Kidney (tissue), 22 donors: ENCODE measurements around the gene OR4A16. TPM values are rescaled to one million over a fixed set of nuclear protein-coding genes. Genes with fewer than 3 reads are reported as not detected.

Experiments used
- DNase-seq, 5 donors: peaks; one replicate each; pipeline ENCODE4 v3.0.0-alpha.2; 2013 to 2020
- FAIRE-seq: peaks from 2 replicates; lab custom pipeline; 2012; peaks lifted over from hg19 to GRCh38; lab: Jason Lieb, UNC
- H3K27ac ChIP-seq, 2 donors: one replicate each; pipeline ENCODE4 v1.7.0; 2013; ENCODE audit warnings: low read depth in 2 of 2, low read length in 2 of 2, inconsistent platforms in 1 of 2
- H3K27me3 ChIP-seq: one replicate; pipeline ENCODE4 v1.7.1; 2013; ENCODE audit warnings: low read length, inconsistent platforms; ENCODE audit not compliant: control insufficient read depth, insufficient read depth
- H3K36me3 ChIP-seq, 3 donors: one replicate each; pipeline versions ENCODE4 v1.7.0 to v1.7.1; 2013; ENCODE audit warnings: low read length in 3 of 3, control low read depth in 1 of 3, inconsistent platforms in 1 of 3; ENCODE audit not compliant: insufficient read depth in 3 of 3, control insufficient read depth in 2 of 3
- H3K4me1 ChIP-seq, 3 donors: one replicate each; pipeline versions ENCODE4 v1.7.0 to v1.7.1; 2013; ENCODE audit warnings: low read length in 3 of 3, inconsistent platforms in 1 of 3, low read depth in 1 of 3; ENCODE audit not compliant: control insufficient read depth in 2 of 3, insufficient read depth in 2 of 3
- H3K4me3 ChIP-seq, 3 donors: one replicate each; pipeline versions ENCODE4 v1.7.0 to v1.8.1; 2013; ENCODE audit warnings: low read length in 3 of 3, control low read depth in 1 of 3, inconsistent platforms in 1 of 3
- H3K9ac ChIP-seq, 3 donors: one replicate each; pipeline versions ENCODE4 v1.7.0 to v1.7.1; 2013; ENCODE audit warnings: low read length in 3 of 3, control low read depth in 1 of 3, inconsistent platforms in 1 of 3
- H3K9me3 ChIP-seq, 3 donors: one replicate each; pipeline versions ENCODE4 v1.7.0 to v1.7.1; 2013; ENCODE audit warnings: low read length in 3 of 3, control low read depth in 1 of 3, inconsistent platforms in 1 of 3; ENCODE audit not compliant: control insufficient read depth in 2 of 3, insufficient read depth in 1 of 3
- intact Hi-C: fragments of 100-400 bp; cut with DNase I; formaldehyde crosslinking; loops from one replicate; pipeline ENCODE4 v1.11.1; 2022
- long read RNA-seq, 10 donors: library from polyadenylated mRNA in 1 of 10; unstranded in 1 of 10; transcript quantifications; one replicate each; pipeline ENCODE4 v2.0.0 and lab custom pipeline, GENCODE V29; 2021 to 2026
- polyA plus RNA-seq: library from polyadenylated mRNA; stranded (reverse); fragments of 350-450 nt; fragmentation: Illumina TruSeq; extraction: RNeasy Lipid Tissue Mini Kit (QIAGEN cat#74804); gene quantifications from one replicate; pipeline ENCODE4 v1.2.3, GENCODE V29; 2014; ENCODE audit warnings: low read depth, low replicate concordance; ENCODE audit not compliant: insufficient read depth
- total RNA-seq: library from RNA; stranded (reverse); fragmentation: NEBNext Ultra II Directional; extraction: Animal tissue kit (Norgen Biotek cat#: 25700); gene quantifications from one replicate; pipeline ENCODE4 v1.2.1, GENCODE V29; 2021
- TF ChIP-seq, protein P1 (sequence below): IDR thresholded peaks from 3 replicates; pipeline ENCODE4 v1.5.1; 2012; ENCODE audit warnings: mild to moderate bottlenecking, moderate library complexity, borderline replicate concordance; ENCODE audit not compliant: insufficient read depth; ENCODE audit errors: extremely low read depth
- donor health status: control.
- donor health status: control.
- donor health status: control.
- donor health status: control.
- donor health status: control.
- donor health status: DM: yes; HTN: yes; CAD: no.
- donor health status: Normal renal cell carcinoma (clear cell type).

The OR4A16 gene
- not detected for total RNA-seq
- not detected for polyA plus RNA-seq
- long read RNA-seq, donor 1, result 0 reads
- long read RNA-seq, donor 2, result 0 reads
- long read RNA-seq, donor 3, result 0 reads
- long read RNA-seq, donor 4, result 0 reads
- long read RNA-seq, donor 5, result 0 reads
- long read RNA-seq, donor 6, result 0 reads
- long read RNA-seq, donor 7, result 0 reads
- long read RNA-seq, donor 8, result 0 reads
- long read RNA-seq, donor 9, result 0 reads
- long read RNA-seq, donor 10, result 0 reads

DNA sequence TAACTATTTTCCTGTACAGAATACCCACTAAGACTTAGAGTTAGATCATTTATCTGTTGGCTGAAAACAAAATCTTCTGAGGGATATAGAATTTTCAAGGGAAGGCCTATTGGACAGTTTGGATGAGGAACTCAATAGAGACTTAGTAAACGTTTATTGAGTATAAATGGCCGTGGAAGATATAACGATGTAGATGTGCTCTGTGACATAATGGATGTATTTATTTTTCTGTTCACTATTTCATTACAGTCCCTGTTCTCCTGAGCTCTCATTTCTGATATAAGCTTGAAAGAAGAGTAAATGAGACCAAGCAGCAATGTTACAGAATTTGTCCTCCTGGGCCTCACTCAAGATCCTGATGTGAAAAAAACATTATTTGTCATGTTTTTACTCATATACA is at the start of gene OR4A16:
TSS of gene OR4A16 (plus strand) at position 301 of the 400 bp plus-strand sequence. CDS start at position 301, 0 bp downstream.
- intact Hi-C loops, result no loop called here
- no peak for FAIRE-seq
- TF ChIP-seq, protein P1, sequence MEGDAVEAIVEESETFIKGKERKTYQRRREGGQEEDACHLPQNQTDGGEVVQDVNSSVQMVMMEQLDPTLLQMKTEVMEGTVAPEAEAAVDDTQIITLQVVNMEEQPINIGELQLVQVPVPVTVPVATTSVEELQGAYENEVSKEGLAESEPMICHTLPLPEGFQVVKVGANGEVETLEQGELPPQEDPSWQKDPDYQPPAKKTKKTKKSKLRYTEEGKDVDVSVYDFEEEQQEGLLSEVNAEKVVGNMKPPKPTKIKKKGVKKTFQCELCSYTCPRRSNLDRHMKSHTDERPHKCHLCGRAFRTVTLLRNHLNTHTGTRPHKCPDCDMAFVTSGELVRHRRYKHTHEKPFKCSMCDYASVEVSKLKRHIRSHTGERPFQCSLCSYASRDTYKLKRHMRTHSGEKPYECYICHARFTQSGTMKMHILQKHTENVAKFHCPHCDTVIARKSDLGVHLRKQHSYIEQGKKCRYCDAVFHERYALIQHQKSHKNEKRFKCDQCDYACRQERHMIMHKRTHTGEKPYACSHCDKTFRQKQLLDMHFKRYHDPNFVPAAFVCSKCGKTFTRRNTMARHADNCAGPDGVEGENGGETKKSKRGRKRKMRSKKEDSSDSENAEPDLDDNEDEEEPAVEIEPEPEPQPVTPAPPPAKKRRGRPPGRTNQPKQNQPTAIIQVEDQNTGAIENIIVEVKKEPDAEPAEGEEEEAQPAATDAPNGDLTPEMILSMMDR, result no peak

GRCh38 chr11:55324500-55324899 is 18.5 kb upstream of the OR4A16 start:
- intact Hi-C loops, result no loop called here
- TF ChIP-seq, protein P1, result no peak

More for the DNA sequence above, at the start of gene OR4A16:
- H3K9me3 ChIP-seq, result no peaks in the 10 kb centered on the region
- H3K36me3 ChIP-seq, result no peaks in the 10 kb centered on the region
- no peak within 1 kb of the TSS for H3K27ac ChIP-seq
- no peaks in the 10 kb centered on the region for H3K27me3 ChIP-seq
- H3K4me1 ChIP-seq, result no peaks in the 10 kb centered on the region
- no peak for DNase-seq
- H3K9ac ChIP-seq, result no peak within 1 kb of the TSS
- no peak within 1 kb of the TSS for H3K4me3 ChIP-seq

DNA sequence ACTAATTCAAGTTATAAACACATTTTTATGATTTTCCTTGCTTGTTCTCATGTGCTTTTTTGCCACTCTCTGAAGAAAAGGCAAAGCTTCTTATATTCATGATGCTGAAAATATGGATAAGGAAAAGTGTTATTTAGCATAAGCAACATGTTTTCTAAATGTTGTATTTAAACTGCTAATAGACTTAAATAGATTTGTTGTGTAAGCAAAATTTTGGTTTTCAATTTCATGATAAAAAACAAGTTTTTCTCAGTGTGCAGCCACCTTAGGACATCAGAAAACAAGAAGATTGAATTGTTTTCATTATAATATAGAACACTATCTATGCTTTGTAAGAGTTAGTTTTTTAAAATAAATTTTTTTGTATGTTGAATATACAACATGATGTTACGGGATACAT is 2.3 kb downstream of the OR4A16 start:
- TF ChIP-seq, protein P1, result no peak
- intact Hi-C loops, result no loop called here
- no peak for DNase-seq
- H3K27ac ChIP-seq, result no peak overlapping the region
- H3K9ac ChIP-seq, result no peak overlapping the region
- no peak for FAIRE-seq
- H3K4me3 ChIP-seq, result no peak overlapping the region
- H3K27me3 ChIP-seq, result no peaks in the 10 kb centered on the region
- H3K36me3 ChIP-seq, result no peaks in the 10 kb centered on the region
- no peaks in the 10 kb centered on the region for H3K9me3 ChIP-seq
- H3K4me1 ChIP-seq, result no peaks in the 10 kb centered on the region

More at GRCh38 chr11:55324500-55324899, 18.5 kb upstream of the OR4A16 start:
- Histone ChIP-seq H3K4me1 (no peaks in the 10 kb centered on the region), H3K9ac (no peak overlapping the region), H3K36me3 (no peaks in the 10 kb centered on the region), H3K27me3 (no peaks in the 10 kb centered on the region), H3K4me3 (no peak overlapping the region), H3K27ac (no peak overlapping the region), H3K9me3 (no peaks in the 10 kb centered on the region)
- DNase-seq, result no peak
- no peak for FAIRE-seq
